Panc1 (cell line): Measurements from ENCODE around the gene MORC4. TPM values are rescaled to one million over a fixed set of nuclear protein-coding genes. Genes with fewer than 3 reads are reported as not detected.

Experiments used
- ATAC-seq: fragments of 200-7000 bp; cut with Tn5 transposase; 2 replicates; pipeline ENCODE4 v1.9.1; 2020; ENCODE audit warnings: mild to moderate bottlenecking, moderate library complexity
- BruUV-seq: library from RNA; stranded (reverse); fragments of 400-500 nt; replicated peaks from 2 replicates; lab custom pipeline; 2021; lab: Mats Ljungman, UMichigan
- CTCF ChIA-PET: fragments of 300-600 bp; sonication (Branson Sonifier 250); formaldehyde crosslinking; loops from one replicate; lab custom pipeline; 2022; ENCODE audit warnings: antibody characterized with exemption; lab: Charles Lee
- POLR2A ChIA-PET: fragments of 300-600 bp; sonication (Branson Sonifier 250); formaldehyde crosslinking; loops from one replicate; lab custom pipeline; 2022; ENCODE audit warnings: antibody characterized with exemption; lab: Charles Lee
- DNase-seq: peaks from one replicate; pipeline ENCODE4 v3.0.0-alpha.2; 2010; ENCODE audit warnings: low read depth, low spot score
- H3K27ac ChIP-seq: 2 replicates; pipeline ENCODE4 v1.5.1; 2011; ENCODE audit warnings: mild to moderate bottlenecking, low read length, inconsistent platforms
- H3K27me3 ChIP-seq: fragments of 200-500 bp; sonication (Bioruptor generic); 2 replicates; pipeline ENCODE4 v1.6.0; 2014; ENCODE audit warnings: low read length, inconsistent platforms; ENCODE audit not compliant: control insufficient read depth, insufficient read depth
- H3K36me3 ChIP-seq: fragments of 200-500 bp; sonication (Bioruptor generic); 2 replicates; pipeline ENCODE4 v1.5.1; 2014; ENCODE audit warnings: inconsistent platforms, mild to moderate bottlenecking, low read length, moderate library complexity; ENCODE audit not compliant: control insufficient read depth, insufficient read depth
- H3K4me1 ChIP-seq: 2 replicates; pipeline ENCODE4 v1.5.1; 2011; ENCODE audit warnings: inconsistent platforms, mild to moderate bottlenecking, low read length, moderate library complexity; ENCODE audit not compliant: control insufficient read depth, insufficient read depth
- H3K4me3 ChIP-seq, 2 experiments: 2 replicates each; pipeline ENCODE4 v1.5.1; 2011 to 2012; ENCODE audit warnings: low read depth in 2 of 2, low read length in 2 of 2, mild to moderate bottlenecking in 2 of 2, inconsistent platforms in 1 of 2, moderate library complexity in 1 of 2
- H3K9me3 ChIP-seq: fragments of 200-500 bp; sonication (Bioruptor generic); 2 replicates; pipeline ENCODE4 v1.5.1; 2014; ENCODE audit warnings: low read depth, mild to moderate bottlenecking, inconsistent platforms, low read length, moderate library complexity; ENCODE audit not compliant: control insufficient read depth, insufficient read depth
- CTCF ChIP-seq: fragments of 450-650 bp; IDR thresholded peaks from 2 replicates; pipeline ENCODE4 v1.5.1; 2017; ENCODE audit warnings: mild to moderate bottlenecking
- POLR2AphosphoS5 ChIP-seq: IDR thresholded peaks from 2 replicates; pipeline ENCODE4 v1.6.1; 2012; ENCODE audit warnings: mild to moderate bottlenecking, low read depth, low read length, moderate library complexity
- REST ChIP-seq, 2 experiments: IDR thresholded peaks; 2 replicates each; pipeline ENCODE4 v1.6.1; 2011 to 2012; ENCODE audit warnings: low read depth in 2 of 2, control low read depth in 1 of 2, low read length in 1 of 2, mild to moderate bottlenecking in 1 of 2, moderate library complexity in 1 of 2; ENCODE audit not compliant: insufficient read depth in 1 of 2
- SIN3A ChIP-seq: IDR thresholded peaks from 2 replicates; pipeline ENCODE4 v1.6.1; 2012; ENCODE audit warnings: low read depth, mild to moderate bottlenecking, low read length, moderate library complexity, borderline replicate concordance; ENCODE audit not compliant: insufficient read depth
- TCF7L2 ChIP-seq: IDR thresholded peaks from 2 replicates; pipeline ENCODE4 v1.6.1; 2011; ENCODE audit warnings: mild to moderate bottlenecking, low read depth, low read length, inconsistent platforms
- in situ Hi-C: cut with HindIII; loops from 2 replicates; pipeline ENCODE4 v1.10.0; 2016; ENCODE audit warnings: low sequenced_read_pairs, low pct_unique_long_range_greater_than_20kb
- intact Hi-C: fragments of 100-400 bp; cut with micrococcal nuclease; formaldehyde crosslinking; loops from one replicate; pipeline ENCODE4 v1.10.0; 2022; ENCODE audit not compliant: unreplicated experiment
- total RNA-seq: library from RNA; stranded (reverse); gene quantifications from one replicate; pipeline ENCODE4 v1.2.1, GENCODE V29; 2021; ENCODE audit not compliant: unreplicated experiment

MORC4 gene
- total RNA-seq, 1 experiment from 2014 or later, result 7.4 TPM

DNA sequence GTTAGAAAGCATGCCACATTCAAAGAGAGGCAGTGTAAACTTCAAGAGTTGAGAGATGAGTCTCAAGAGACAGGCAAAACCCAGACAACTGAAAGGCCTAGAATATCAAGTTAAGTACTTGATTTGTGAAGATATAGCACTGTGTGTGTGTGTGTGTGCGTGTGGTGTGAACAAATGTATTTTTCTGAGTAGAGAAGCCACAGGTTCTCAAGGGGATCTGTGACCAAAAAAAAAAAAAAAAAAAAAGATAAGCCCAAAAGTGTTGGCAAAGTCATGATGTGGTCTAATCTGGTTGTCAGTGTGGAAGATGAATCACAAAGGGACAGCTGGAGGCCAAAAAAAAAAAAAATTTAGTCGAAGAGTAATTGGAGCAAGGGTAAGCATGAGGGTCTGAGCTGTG lies 100.7 kb downstream of the MORC4 start:
- TF ChIP-seq SIN3A (no peak), CTCF (no peak), REST (IDR thresholded peaks at IDR 0.05; ENCODE audit: insufficient read depth in 1 of 2, low read depth in 2 of 2, low read length in 1 of 2) (no peak), TCF7L2 (no peak), POLR2AphosphoS5 (no peak)
- POLR2A ChIA-PET, result no interaction called here

DNA sequence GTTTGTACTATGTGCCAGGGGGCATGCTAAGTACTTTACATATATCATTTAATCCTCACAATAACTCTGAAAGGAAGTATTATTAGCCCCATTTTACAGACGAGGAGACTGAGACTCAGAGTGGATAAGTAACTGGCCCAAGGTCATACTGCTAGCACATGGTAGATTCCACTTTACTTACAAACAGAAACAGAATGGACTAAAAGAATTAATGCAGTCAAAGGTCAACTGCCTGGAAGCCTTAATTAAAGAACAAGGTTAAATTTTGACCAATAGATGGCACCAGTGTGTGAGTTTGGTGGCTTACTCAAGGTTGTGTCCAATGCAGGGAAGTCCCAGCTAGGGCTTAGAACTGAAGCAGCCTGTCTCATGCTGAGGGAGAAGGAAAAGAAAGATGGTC lies 101.5 kb downstream of the MORC4 start:
- CTCF ChIA-PET, result interaction anchor here (0.6 to 1.9 kb wide), 2 partner anchors 61 to 412 kb away, joined by 3 to 25 read pairs; no protein-coding TSS in a partner anchor
- no peak overlapping the region for H3K27ac ChIP-seq
- intact Hi-C loops (no loop called here), in situ Hi-C loops (no loop called here)
- H3K27me3 ChIP-seq, result no peaks in the 10 kb centered on the region
- no TSS peak for BruUV-seq
- no peaks in the 10 kb centered on the region for H3K36me3 ChIP-seq
- POLR2A ChIA-PET, result interaction anchor here (0.6 kb wide), 1 partner anchor 29 kb away, joined by 10 read pairs; no protein-coding TSS in a partner anchor
- H3K4me1 ChIP-seq, result peaks cover 19% of the 10 kb centered on the region
- no peak for DNase-seq
- TF ChIP-seq CTCF (peak; percentile 65), POLR2AphosphoS5 (no peak)
- ATAC-seq, result peak; percentile 43; the same call in 1 of the 2 replicates
- no peaks in the 10 kb centered on the region for H3K9me3 ChIP-seq
- no peak overlapping the region for H3K4me3 ChIP-seq

More for the DNA sequence above, 100.7 kb downstream of the MORC4 start:
- BruUV-seq, result no TSS peak
- DNase-seq, result no peak
- Histone ChIP-seq H3K4me3 (no peak overlapping the region), H3K36me3 (no peaks in the 10 kb centered on the region), H3K4me1 (peaks cover 19% of the 10 kb centered on the region), H3K9me3 (no peaks in the 10 kb centered on the region), H3K27ac (no peak overlapping the region), H3K27me3 (no peaks in the 10 kb centered on the region)
- ATAC-seq, result no peak
- CTCF ChIA-PET, result interaction anchor here (0.7 to 1.9 kb wide), 4 partner anchors 42 to 369 kb away, joined by 8 to 25 read pairs (median 16); no protein-coding TSS in a partner anchor
- intact Hi-C loops (no loop called here), in situ Hi-C loops (no loop called here)
